Upper lobe of right lung (tissue), 1 donor: ENCODE data around the gene NDUFA11. TPM values are rescaled to one million over a fixed set of nuclear protein-coding genes. Genes with fewer than 3 reads are reported as not detected.

Experiments
- ATAC-seq: fragments of 200-7000 bp; cut with Tn5 transposase; one replicate; pipeline ENCODE4 v1.9.1; 2020; ENCODE audit warnings: mild to moderate bottlenecking, moderate library complexity
- DNase-seq: peaks from one replicate; pipeline ENCODE4 v3.0.0-alpha.2; 2020
- H3K27ac ChIP-seq: fragments of 200-600 bp; one replicate; pipeline ENCODE4 v1.8.0; 2022
- H3K27me3 ChIP-seq: fragments of 200-600 bp; one replicate; pipeline ENCODE4 v1.8.0; 2022; ENCODE audit warnings: mild to moderate bottlenecking
- H3K36me3 ChIP-seq: fragments of 200-600 bp; one replicate; pipeline ENCODE4 v1.8.0; 2022
- H3K4me1 ChIP-seq: fragments of 200-600 bp; one replicate; pipeline ENCODE4 v1.8.0; 2022
- H3K4me3 ChIP-seq: fragments of 200-600 bp; one replicate; pipeline ENCODE4 v1.8.0; 2022; ENCODE audit warnings: mild to moderate bottlenecking
- H3K9me3 ChIP-seq: fragments of 200-600 bp; one replicate; pipeline ENCODE4 v1.8.0; 2022
- CTCF ChIP-seq: fragments of 200-600 bp; IDR thresholded peaks from one replicate; pipeline ENCODE4 v1.8.0; 2022; ENCODE audit warnings: antibody characterized with exemption
- intact Hi-C: fragments of 100-400 bp; cut with DNase I; formaldehyde crosslinking; loops from one replicate; pipeline ENCODE4 v1.11.0; 2022
- total RNA-seq: library from RNA; stranded (reverse); fragmentation: NEBNext Ultra II Directional; extraction: Animal tissue kit (Norgen Biotek cat#: 25700); gene quantifications from one replicate; pipeline ENCODE4 v1.2.1, GENCODE V29; 2021
- donor health status: DM: no; HTN: yes; CAD: no; lungs with severe emphysema.

Gene NDUFA11
- total RNA-seq, 1 donor from 2014 or later: 134 TPM

GRCh38 chr19:5949792-5950305 is 46.3 kb upstream of the NDUFA11 start:
- Histone ChIP-seq H3K36me3 (no peaks in the 10 kb centered on the region), H3K27me3 (no peaks in the 10 kb centered on the region), H3K27ac (no peak overlapping the region), H3K4me1 (peaks cover 82% of the 10 kb centered on the region), H3K4me3 (no peak overlapping the region), H3K9me3 (no peaks in the 10 kb centered on the region)
- ATAC-seq (peak; percentile 76), DNase-seq (peak; percentile 89)
- intact Hi-C loops: no loop called here
- TF ChIP-seq CTCF: no peak

DNA sequence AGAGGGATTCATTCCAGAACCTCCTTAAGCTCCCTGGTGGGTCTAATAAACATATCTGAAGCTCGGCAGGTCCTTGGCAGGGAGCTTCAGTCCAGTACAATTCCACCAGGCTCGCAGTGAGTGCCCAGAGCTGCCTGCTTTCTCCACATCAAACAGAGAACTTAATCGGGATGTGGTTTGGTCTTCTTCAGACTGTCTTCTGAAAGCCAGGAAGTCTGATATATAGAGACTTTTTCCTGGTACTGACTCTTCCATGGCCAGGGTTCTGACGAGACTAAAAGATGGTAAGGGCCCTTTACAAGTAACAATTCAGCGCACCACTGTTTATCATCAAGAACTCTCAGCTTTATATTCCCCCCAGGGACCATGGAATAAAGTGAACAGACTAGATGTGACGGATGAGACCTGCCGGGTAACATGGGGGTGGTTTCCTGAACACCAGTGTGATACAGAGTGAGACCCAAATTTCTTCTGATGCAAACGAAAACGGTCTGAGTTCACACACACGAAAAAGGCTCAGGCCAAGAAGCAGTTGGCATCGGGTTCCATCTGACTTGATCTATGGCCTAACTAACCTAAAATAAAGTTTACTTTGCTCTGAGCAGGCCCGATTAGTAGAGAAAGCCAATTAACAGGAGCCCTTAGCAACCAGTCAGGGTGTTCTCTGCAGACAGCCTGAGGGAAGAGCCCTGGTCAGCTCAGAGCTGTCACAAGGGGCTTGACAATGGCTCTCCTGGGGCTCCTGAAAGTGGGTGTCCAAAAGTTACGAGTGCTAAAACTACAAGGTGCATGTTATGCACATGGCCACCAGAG is 45.4 kb upstream of the NDUFA11 start:
- ATAC-seq (no peak), DNase-seq (no peak)
- Histone ChIP-seq H3K36me3 (no peaks in the 10 kb centered on the region), H3K9me3 (no peaks in the 10 kb centered on the region), H3K4me3 (no peak overlapping the region), H3K4me1 (peaks cover 74% of the 10 kb centered on the region), H3K27me3 (no peaks in the 10 kb centered on the region), H3K27ac (peak overlapping the region; percentile 15)
- intact Hi-C loops: no loop called here
- TF ChIP-seq CTCF: no peak

GRCh38 chr19:5947435-5947834 is 43.8 kb upstream of the NDUFA11 start:
- peak; percentile 77 for ATAC-seq

GRCh38 chr19:5943623-5944022 is 40.0 kb upstream of the NDUFA11 start:
- Histone ChIP-seq H3K9me3 (no peaks in the 10 kb centered on the region), H3K27me3 (no peaks in the 10 kb centered on the region), H3K36me3 (peaks cover 16% of the 10 kb centered on the region), H3K27ac (no peak overlapping the region), H3K4me3 (no peak overlapping the region), H3K4me1 (peaks cover 22% of the 10 kb centered on the region)
- DNase-seq: no peak
- no peak for TF ChIP-seq CTCF
- intact Hi-C loops: no loop called here
- no peak for ATAC-seq

More at GRCh38 chr19:5947435-5947834, 43.8 kb upstream of the NDUFA11 start:
- DNase-seq: peak; percentile 78
- Histone ChIP-seq H3K4me3 (peak overlapping the region; percentile 2), H3K4me1 (peaks cover 58% of the 10 kb centered on the region), H3K36me3 (no peaks in the 10 kb centered on the region), H3K27me3 (no peaks in the 10 kb centered on the region), H3K9me3 (no peaks in the 10 kb centered on the region), H3K27ac (peak overlapping the region; percentile 63)
- no peak for TF ChIP-seq CTCF
- intact Hi-C loops: no loop called here

- ATAC-seq (no peak), DNase-seq (no peak)
- no peak overlapping the region for H3K27ac ChIP-seq
- H3K9me3 ChIP-seq: no peaks in the 10 kb centered on the region
- peaks cover 16% of the 10 kb centered on the region for H3K4me1 ChIP-seq
- H3K27me3 ChIP-seq: no peaks in the 10 kb centered on the region
- no peak for TF ChIP-seq CTCF
- intact Hi-C loops: no loop called here
- H3K4me3 ChIP-seq: no peak overlapping the region
- H3K36me3 ChIP-seq: peaks cover 18% of the 10 kb centered on the region
Observed at GRCh38 chr19:5943045-5943444, 39.5 kb upstream of the NDUFA11 start.
